HG02588 (cell line): ENCODE data around the gene CLDN24.

Experiments
- ATAC-seq: cut with Tn5 transposase; IDR thresholded peaks from one replicate; pipeline ENCODE4 v1.9.1; 2021; ENCODE audit warnings: mild to moderate bottlenecking, moderate library complexity; ENCODE audit not compliant: unreplicated experiment

Gene CLDN24

DNA sequence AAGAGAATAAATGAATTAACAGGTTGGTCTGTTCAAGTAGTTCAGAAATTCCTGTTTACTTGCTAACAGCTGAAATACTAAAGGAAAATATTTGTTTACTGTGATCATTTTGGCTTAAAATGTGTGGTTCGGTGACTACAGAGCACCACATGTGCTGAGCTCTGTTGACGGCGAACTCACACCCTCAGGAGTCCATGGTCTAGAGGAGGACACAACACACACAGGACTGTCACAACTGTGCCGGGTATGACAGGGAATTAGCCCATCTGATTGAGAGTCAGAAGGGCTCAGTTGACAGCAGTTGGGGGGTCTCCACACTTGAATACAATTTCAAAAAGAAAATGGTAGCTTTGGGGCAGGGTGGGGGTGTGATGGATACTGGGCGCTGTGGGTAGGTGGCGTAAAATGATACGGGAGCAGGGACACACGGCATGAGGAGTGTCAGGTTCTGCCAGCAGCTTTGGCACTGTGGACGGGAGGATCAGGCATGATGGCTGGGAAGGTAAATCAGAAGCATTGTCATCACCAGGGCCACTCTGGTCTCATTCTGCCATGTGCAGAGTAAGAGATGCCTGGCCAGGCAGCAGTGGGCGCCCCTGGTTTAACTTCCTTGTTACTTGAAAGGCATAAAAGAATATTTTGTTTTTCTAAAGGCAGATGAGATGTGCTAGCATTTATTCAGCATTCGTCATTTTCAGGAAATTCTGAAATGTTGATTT is 35.5 kb downstream of the CLDN24 start:
- ATAC-seq, result peak; percentile 19

DNA sequence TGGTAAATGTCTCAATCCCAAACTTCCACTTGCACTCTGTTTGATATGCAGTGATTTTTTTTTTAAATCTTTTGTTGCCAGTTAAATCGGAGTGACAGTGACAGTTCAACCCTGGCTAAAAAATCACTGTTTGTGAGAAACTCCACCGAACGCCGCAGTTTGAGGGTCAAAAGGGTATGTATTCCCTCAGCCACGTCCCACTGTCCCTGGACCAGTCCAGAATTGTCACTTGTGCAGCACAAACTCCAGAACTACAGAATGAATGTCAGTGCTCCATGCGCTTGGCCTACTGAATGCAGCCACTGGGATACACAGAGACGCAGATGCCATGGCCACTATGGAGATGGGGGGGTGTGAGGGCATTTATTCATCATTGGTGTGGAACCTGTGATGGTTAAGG is 36.3 kb downstream of the CLDN24 start:
- no peak for ATAC-seq

DNA sequence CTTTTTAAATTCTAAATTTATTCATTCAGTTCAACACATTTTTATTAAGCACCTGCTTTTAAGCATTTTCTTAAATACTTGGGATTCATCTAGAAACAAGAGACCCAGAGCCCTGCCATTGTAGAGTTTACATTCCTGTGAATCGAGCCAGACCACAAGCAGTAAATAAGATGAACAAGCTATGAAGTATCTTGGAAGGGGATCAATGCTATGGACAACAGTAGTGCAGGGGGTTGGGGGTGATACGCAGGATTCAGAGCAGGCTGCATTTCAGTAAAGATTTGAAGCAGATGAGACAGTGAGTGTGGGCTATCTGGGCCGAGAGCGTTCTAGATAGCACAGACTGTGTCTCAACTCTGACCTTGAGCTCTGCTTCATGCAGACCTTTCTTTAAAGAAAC is 37.3 kb downstream of the CLDN24 start:
- no peak for ATAC-seq

DNA sequence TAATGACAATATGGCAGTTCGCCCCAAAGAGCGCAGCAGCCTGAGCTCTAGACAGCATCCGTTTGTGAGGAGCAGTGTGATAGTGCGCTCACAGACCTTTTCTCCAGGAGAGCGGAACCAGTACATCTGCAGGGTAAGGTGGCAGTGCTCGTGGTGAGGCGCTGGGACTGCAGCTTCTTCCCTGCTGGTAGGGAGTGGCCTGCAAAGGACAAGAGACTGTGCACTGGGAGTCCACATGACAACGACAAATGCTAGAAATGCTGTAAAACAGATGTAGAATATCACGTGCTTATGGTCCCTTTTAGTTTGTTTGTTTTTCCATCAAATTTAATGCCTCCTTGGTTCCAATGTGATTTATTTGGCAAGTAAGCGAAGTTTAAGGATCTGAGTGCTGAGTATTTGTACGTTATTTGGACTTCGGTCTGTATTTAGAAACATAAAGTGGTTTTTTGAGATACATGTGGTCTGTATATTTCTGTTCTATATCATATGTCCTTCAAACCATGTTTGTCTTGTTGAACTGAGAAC is 37.9 kb downstream of the CLDN24 start:
- ATAC-seq, result no peak

DNA sequence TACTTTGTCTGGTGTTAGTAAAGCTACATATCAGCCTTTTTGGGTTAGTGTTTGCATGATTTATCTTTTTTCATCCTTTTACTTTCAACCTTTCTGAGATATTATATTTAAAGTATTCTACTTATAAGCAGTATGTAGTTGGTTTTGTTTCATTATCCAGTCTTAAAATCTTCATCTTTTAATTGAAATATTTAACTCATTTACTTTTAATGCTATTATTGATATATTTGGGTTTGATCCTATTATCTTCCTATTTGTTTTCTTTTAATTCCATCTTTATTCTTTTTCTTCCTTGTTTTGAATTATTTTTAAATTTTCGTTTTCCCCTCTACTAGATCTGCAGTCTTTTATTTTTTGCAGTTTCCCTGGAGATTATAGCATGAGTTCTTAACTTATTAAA is 46.1 kb downstream of the CLDN24 start:
- no peak for ATAC-seq

DNA sequence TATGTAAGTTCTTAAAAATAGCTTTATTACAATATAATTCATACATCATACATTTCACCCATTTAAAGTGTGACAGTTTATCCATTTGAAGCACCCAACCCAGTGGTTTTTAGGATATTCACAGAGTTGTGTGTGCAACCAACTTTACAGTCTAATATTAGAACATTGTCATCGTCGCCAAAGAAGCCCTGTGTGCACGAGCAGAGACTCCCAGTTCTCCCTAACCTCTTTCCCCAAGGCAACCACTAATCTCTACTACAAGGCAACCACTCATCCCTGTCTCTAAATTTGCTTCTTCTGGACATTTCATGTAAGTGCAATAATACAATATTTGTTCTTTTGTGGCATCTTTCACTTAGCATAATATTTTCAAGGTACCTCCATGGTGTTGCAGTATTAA is 49.8 kb downstream of the CLDN24 start:
- no peak for ATAC-seq
